Neuronal stem cell (in vitro differentiated cells): ENCODE measurements around the gene PRODH2.
A peak's percentile ranks its signal among the peaks of the same experiment; 100 is the strongest.
"Not testable (repeated sequence)": the region's sequence is repeated elsewhere in the genome, so short reads cannot be mapped to it uniquely, and the experiment has no call there.

Experiments used
- DNase-seq: peaks from one replicate; pipeline ENCODE4 v3.0.0-alpha.2; 2013; ENCODE audit warnings: low spot score
- H2AFZ ChIP-seq: one replicate; pipeline ENCODE4 v1.6.1; 2013; ENCODE audit warnings: mild to moderate bottlenecking, low read length, inconsistent platforms
- H2AK5ac ChIP-seq: 2 replicates; pipeline ENCODE4 v1.6.1; 2013; ENCODE audit warnings: low read depth, mild to moderate bottlenecking, inconsistent platforms, low read length, moderate library complexity, mixed read lengths
- H2BK120ac ChIP-seq: 2 replicates; pipeline ENCODE4 v1.6.1; 2013; ENCODE audit warnings: low read depth, mild to moderate bottlenecking, inconsistent platforms, low read length, moderate library complexity, mixed read lengths
- H2BK12ac ChIP-seq: one replicate; pipeline ENCODE4 v1.6.1; 2013; ENCODE audit warnings: low read length, inconsistent platforms
- H2BK15ac ChIP-seq: 2 replicates; pipeline ENCODE4 v1.6.1; 2013; ENCODE audit warnings: mild to moderate bottlenecking, low read length, inconsistent platforms, mixed read lengths
- H2BK5ac ChIP-seq: one replicate; pipeline ENCODE4 v1.6.1; 2013; ENCODE audit warnings: inconsistent platforms, mild to moderate bottlenecking, low read length, moderate library complexity
- H3K14ac ChIP-seq: one replicate; pipeline ENCODE4 v1.6.1; 2013; ENCODE audit warnings: low read length, inconsistent platforms
- H3K18ac ChIP-seq: 2 replicates; pipeline ENCODE4 v1.6.1; 2013; ENCODE audit warnings: low read length, inconsistent platforms
- H3K23ac ChIP-seq: 2 replicates; pipeline ENCODE4 v1.6.1; 2013; ENCODE audit warnings: low read depth, mild to moderate bottlenecking, mixed read lengths, low read length, inconsistent platforms; ENCODE audit not compliant: poor library complexity
- H3K27ac ChIP-seq: replicated peaks from 3 replicates; pipeline ENCODE4 v1.5.1; 2013; ENCODE audit warnings: low read length, inconsistent platforms
- H3K27me3 ChIP-seq, 3 experiments: 2 replicates each; pipeline ENCODE4 v1.6.1; 2013; ENCODE audit warnings: low read length in 3 of 3, mild to moderate bottlenecking in 2 of 3, inconsistent platforms in 1 of 3, low read depth in 1 of 3, mixed read lengths in 1 of 3, moderate library complexity in 1 of 3; ENCODE audit not compliant: control insufficient read depth in 3 of 3, insufficient read depth in 3 of 3
- H3K36me3 ChIP-seq, 2 donors: replicated peaks in 1 of 2; 2 replicates each; pipeline ENCODE4 v1.6.1; 2013; ENCODE audit warnings: low read length in 2 of 2; ENCODE audit not compliant: control insufficient read depth in 2 of 2, insufficient read depth in 2 of 2
- H3K4ac ChIP-seq: 2 replicates; pipeline ENCODE4 v1.6.1; 2013; ENCODE audit warnings: inconsistent platforms, mild to moderate bottlenecking, low read length, moderate library complexity
- H3K4me1 ChIP-seq, 2 donors: 1 replicate in 1 of 2; 2 replicates in 1 of 2; pipeline ENCODE4 v1.6.1; 2013; ENCODE audit warnings: low read length in 2 of 2, low read depth in 1 of 2; ENCODE audit not compliant: control insufficient read depth in 2 of 2, insufficient read depth in 1 of 2
- H3K4me2 ChIP-seq: one replicate; pipeline ENCODE4 v1.6.1; 2013; ENCODE audit warnings: mild to moderate bottlenecking, low read length, inconsistent platforms; ENCODE audit not compliant: insufficient read depth, poor library complexity, severe bottlenecking
- H3K4me3 ChIP-seq, 2 donors: 2 replicates each; pipeline ENCODE4 v1.5.1; 2013; ENCODE audit warnings: low read length in 2 of 2, mild to moderate bottlenecking in 2 of 2, inconsistent platforms in 1 of 2, moderate library complexity in 1 of 2
- H3K79me1 ChIP-seq: one replicate; pipeline ENCODE4 v1.6.1; 2013; ENCODE audit warnings: low read depth, mild to moderate bottlenecking, inconsistent platforms, low read length, moderate library complexity
- H3K9ac ChIP-seq: one replicate; pipeline ENCODE4 v1.6.1; 2013; ENCODE audit warnings: mild to moderate bottlenecking, low read depth, low read length, inconsistent platforms; ENCODE audit not compliant: poor library complexity
- H3K9me3 ChIP-seq, 2 donors: replicated peaks in 1 of 2; 2 replicates each; pipeline versions ENCODE3 to v1.6.1; 2013; ENCODE audit warnings: low read length in 2 of 2, mild to moderate bottlenecking in 2 of 2, inconsistent platforms in 1 of 2, low read depth in 1 of 2, mixed read lengths in 1 of 2, moderate library complexity in 1 of 2; ENCODE audit not compliant: control insufficient read depth in 2 of 2, insufficient read depth in 1 of 2
- H4K8ac ChIP-seq: one replicate; pipeline ENCODE4 v1.6.1; 2013; ENCODE audit warnings: low read depth, mild to moderate bottlenecking, inconsistent platforms, low read length, moderate library complexity
- H4K91ac ChIP-seq: one replicate; pipeline ENCODE4 v1.6.1; 2013; ENCODE audit warnings: low read length, low read depth, mild to moderate bottlenecking, inconsistent platforms; ENCODE audit not compliant: poor library complexity
- WGBS, 2 donors: extraction: QIAGEN DNeasy Blood & Tissue Kit; methylation state at CpG; one replicate each; pipeline ENCODE4 v1.1.7; 2013; ENCODE audit warnings: missing lambda C conversion rate in 2 of 2, mixed read lengths in 1 of 2; ENCODE audit not compliant: insufficient read length in 2 of 2, insufficient replicate concordance in 1 of 2; ENCODE audit errors: extremely low coverage in 2 of 2; 5-methylcytosine and 5-hydroxymethylcytosine counted together

PRODH2 gene

GRCh38 chr19:35774274-35775045 lies 38.2 kb downstream of the PRODH2 start:
- Histone ChIP-seq H3K14ac (no peak overlapping the region), H2BK15ac (no peak overlapping the region), H2BK120ac (no peak overlapping the region), H2AK5ac (no peak overlapping the region), H3K9ac (no peak overlapping the region), H3K4me1 (peaks cover 19 to 20% of the 10 kb centered on the region in 2 donors), H3K27ac (no peak overlapping the region), H3K27me3 (no peaks in the 10 kb centered on the region), H3K23ac (no peak overlapping the region), H3K36me3 (peaks cover 10 to 27% of the 10 kb centered on the region in 2 donors), H3K18ac (peak overlapping the region; percentile 42), H3K4me3 (peak overlapping the region in 1 of 2 donors; percentile 66), H3K79me1 (peaks cover 2% of the 10 kb centered on the region), H3K4ac (no peak overlapping the region), H2AFZ (peak overlapping the region; percentile 89), H4K91ac (no peak overlapping the region), H4K8ac (no peak overlapping the region), H3K9me3 (no peaks in the 10 kb centered on the region), H2BK12ac (no peak overlapping the region), H2BK5ac (no peak overlapping the region), H3K4me2 (no peak overlapping the region)
- whole genome bisulfite sequencing, 2 donors = no CpG with 5 or more reads among the region's 16 CpGs
- DNase-seq = no peak

GRCh38 chr19:35773020-35773806 lies 39.4 kb downstream of the PRODH2 start:
- Histone ChIP-seq H3K4me3 (no peak overlapping the region), H3K9ac (no peak overlapping the region), H3K4ac (no peak overlapping the region), H3K36me3 (peaks cover 10 to 24% of the 10 kb centered on the region in 2 donors), H2BK5ac (no peak overlapping the region), H3K18ac (no peak overlapping the region), H3K23ac (no peak overlapping the region), H3K4me2 (no peak overlapping the region), H3K27ac (no peak overlapping the region), H3K4me1 (peaks cover 19 to 21% of the 10 kb centered on the region in 2 donors), H2BK12ac (no peak overlapping the region), H4K8ac (no peak overlapping the region), H2BK120ac (no peak overlapping the region), H4K91ac (no peak overlapping the region), H3K27me3 (no peaks in the 10 kb centered on the region), H2AK5ac (no peak overlapping the region), H2BK15ac (no peak overlapping the region), H2AFZ (no peak overlapping the region), H3K79me1 (peaks cover 2% of the 10 kb centered on the region), H3K14ac (no peak overlapping the region), H3K9me3 (no peaks in the 10 kb centered on the region)
- DNase-seq = no peak
- WGBS, 2 donors = no CpG with 5 or more reads among the region's 9 CpGs

GRCh38 chr19:35772362-35772761 lies 40.3 kb downstream of the PRODH2 start:
- H3K9me3 ChIP-seq, H3K18ac ChIP-seq, H2AFZ ChIP-seq, H3K79me1 ChIP-seq, H3K14ac ChIP-seq, H2BK5ac ChIP-seq, H2BK15ac ChIP-seq, H3K4me2 ChIP-seq, H3K9ac ChIP-seq, DNase-seq, H3K4me3 ChIP-seq, H3K4ac ChIP-seq, H4K91ac ChIP-seq, H3K23ac ChIP-seq, H3K27ac ChIP-seq, H2BK12ac ChIP-seq, H2AK5ac ChIP-seq, H2BK120ac ChIP-seq, H3K27me3 ChIP-seq: not testable (repeated sequence)
- H4K8ac ChIP-seq = peak overlapping the region; percentile 17
- peaks cover 19 to 21% of the 10 kb centered on the region in 2 donors for H3K4me1 ChIP-seq
- WGBS, 2 donors = no CpG with 5 or more reads among the region's 5 CpGs
- H3K36me3 ChIP-seq = peaks cover 7 to 23% of the 10 kb centered on the region in 2 donors

- no peak overlapping the region for H3K4ac ChIP-seq
- H3K4me1 ChIP-seq = peaks cover 0 to 5% of the 10 kb centered on the region in 2 donors
- no peak overlapping the region for H4K91ac ChIP-seq
- no peaks in the 10 kb centered on the region for H3K9me3 ChIP-seq
- H3K9ac ChIP-seq = peak overlapping the region; percentile 81
- no peak overlapping the region for H2BK15ac ChIP-seq
- no CpG with 5 or more reads among the region's 15 CpGs for WGBS, 2 donors
- H4K8ac ChIP-seq = no peak overlapping the region
- no peak overlapping the region for H2AFZ ChIP-seq
- H3K36me3 ChIP-seq = peaks cover 21 to 52% of the 10 kb centered on the region in 2 donors
- no peaks in the 10 kb centered on the region for H3K27me3 ChIP-seq
- H2BK12ac ChIP-seq = no peak overlapping the region
- peak overlapping the region; percentile 60 for H2BK5ac ChIP-seq
- H2BK120ac ChIP-seq = no peak overlapping the region
- no peak overlapping the region for H3K18ac ChIP-seq
- no peak for DNase-seq
- no peak overlapping the region for H2AK5ac ChIP-seq
- peaks cover 3% of the 10 kb centered on the region for H3K79me1 ChIP-seq
- no peak overlapping the region for H3K4me3 ChIP-seq
- no peak overlapping the region for H3K4me2 ChIP-seq
- no peak overlapping the region for H3K14ac ChIP-seq
- H3K23ac ChIP-seq = no peak overlapping the region
- H3K27ac ChIP-seq = no peak overlapping the region
These were observed 44.6 kb downstream of the PRODH2 start for GRCh38 chr19:35768082-35768421.
